Measurements from ENCODE around the gene ARNT2.
"Not testable (repeated sequence)": the region's sequence is repeated elsewhere in the genome, so short reads cannot be mapped to it uniquely, and the experiment has no call there.

Gene ARNT2

GRCh38 chr15:80620931-80621330 is 216.7 kb downstream of the ARNT2 start:
- DNase-seq (ENCODE audit: low read depth), result no peak

DNA sequence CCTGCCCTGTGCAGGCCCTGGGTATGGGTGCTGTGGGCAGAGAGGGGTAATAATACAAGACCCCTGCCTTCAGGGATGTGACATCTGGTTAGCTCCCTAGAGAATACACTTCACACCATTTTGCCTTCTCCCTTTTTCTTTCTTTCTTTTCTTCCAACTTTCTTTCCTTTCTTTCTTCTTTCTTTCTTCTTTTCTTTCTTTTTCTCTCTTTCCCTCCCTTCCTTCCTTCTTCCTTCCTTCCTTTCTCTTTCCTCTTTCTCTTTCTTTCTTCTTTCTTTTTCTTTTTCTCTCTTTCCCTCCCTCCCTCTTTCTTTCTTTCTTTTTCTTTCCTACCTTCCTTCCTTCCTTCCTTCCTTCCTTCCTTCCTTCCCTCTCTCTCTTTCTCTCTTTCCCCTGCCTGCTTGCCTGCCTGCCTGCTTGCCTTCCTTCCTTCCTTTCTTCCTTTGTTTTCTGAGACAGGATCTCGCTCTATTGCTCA is 222.5 kb downstream of the ARNT2 start:
- no peak for DNase-seq (ENCODE audit: low read depth)

- no peak for DNase-seq (ENCODE audit: low read depth)
Measured at GRCh38 chr15:80629355-80629754, 225.2 kb downstream of the ARNT2 start.

DNA sequence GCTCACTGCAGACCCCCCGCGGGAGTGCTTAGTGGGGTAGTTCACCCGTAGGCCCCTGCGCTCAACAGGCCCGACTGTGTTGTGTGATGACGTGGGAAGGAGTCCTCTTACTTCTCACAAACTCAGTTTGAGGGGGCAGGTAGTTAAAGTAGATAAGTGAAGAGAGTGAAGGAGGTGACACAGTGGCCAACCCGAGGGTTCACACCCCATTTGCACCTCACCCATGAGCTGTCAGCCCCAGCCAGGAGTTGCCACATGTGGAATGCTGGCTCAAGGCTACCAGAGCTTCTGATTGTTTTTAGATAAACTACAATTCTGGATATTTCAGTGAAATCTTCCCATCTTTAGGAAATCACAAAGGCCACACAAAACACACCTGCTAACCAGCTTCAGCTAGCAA is 226.8 kb downstream of the ARNT2 start:
- no peak for DNase-seq (ENCODE audit: low read depth)

GRCh38 chr15:80633221-80633620 is 229.0 kb downstream of the ARNT2 start:
- no peak for DNase-seq (ENCODE audit: low read depth)

- no peak for DNase-seq (ENCODE audit: low read depth)
Measured at GRCh38 chr15:80635953-80636352, 231.8 kb downstream of the ARNT2 start.

- no peak for DNase-seq (ENCODE audit: low read depth)
Measured at GRCh38 chr15:80636675-80637074, 232.5 kb downstream of the ARNT2 start.

DNA sequence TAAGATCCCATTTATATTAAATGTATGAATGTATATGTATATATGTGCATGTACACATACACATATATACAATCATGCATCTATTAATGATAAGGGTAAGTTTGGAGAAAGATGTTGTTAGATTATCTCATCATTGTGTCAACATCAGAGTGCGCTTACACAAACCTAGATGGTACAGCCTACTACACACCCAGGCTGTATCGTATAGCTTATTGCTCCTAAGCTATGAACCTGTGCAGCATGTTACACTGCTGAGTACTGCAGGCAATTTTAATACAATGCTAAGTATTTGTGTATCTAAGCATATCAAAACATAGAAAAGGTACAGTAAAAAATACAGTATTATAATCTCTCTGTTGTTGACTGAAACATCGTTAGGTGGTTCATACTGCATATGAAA is 233.6 kb downstream of the ARNT2 start:
- no peak for DNase-seq (ENCODE audit: low read depth)

DNA sequence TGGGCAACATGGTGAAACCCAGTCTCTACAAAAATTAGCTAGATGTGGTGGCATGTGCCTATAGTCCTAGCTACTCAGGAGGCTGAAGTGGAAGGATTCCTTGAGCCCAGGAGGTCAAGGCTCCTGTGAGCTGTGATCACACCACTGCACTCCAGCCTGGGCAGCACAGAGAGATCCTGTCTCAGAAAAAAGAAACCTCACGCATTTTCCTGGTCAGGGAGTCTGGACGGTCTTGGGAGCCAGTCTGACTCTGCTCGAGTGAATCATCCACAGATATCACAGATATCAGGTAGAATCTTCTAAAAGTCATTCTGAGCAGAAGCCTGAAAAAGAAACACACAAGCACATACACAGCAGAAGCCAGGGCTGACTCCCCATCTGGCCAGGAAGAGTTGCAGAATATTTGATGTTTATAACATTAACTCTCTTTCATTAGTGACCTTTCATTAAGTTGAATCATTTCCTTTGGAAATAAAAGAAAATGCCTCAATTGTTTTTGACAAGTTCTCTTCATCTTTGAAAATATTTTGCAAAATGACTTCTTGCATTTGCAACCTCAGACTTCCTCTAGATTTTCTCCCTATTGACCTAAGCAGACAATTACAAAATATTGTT is 234.5 kb downstream of the ARNT2 start:
- no peak for DNase-seq (ENCODE audit: low read depth)

DNA sequence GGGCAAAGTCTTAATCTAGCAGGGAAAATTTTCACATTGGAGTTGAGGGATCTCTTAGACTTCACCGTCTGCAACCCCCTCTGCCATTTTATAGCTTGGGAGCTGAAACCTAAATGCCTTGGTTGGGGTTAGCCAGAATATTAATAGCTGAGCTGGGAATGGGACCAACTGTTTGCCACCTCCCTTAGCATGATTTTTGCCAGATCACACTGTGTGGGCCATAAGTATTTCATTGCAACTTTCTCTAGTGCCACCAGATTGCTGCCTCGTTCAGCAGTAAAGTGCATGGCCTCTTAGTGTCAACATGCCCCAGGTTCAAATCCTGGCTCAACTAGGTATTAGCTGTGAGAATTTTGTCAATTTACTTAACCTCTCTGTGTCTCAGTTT is 235.0 kb downstream of the ARNT2 start:
- DNase-seq (ENCODE audit: low read depth), result no peak

DNA sequence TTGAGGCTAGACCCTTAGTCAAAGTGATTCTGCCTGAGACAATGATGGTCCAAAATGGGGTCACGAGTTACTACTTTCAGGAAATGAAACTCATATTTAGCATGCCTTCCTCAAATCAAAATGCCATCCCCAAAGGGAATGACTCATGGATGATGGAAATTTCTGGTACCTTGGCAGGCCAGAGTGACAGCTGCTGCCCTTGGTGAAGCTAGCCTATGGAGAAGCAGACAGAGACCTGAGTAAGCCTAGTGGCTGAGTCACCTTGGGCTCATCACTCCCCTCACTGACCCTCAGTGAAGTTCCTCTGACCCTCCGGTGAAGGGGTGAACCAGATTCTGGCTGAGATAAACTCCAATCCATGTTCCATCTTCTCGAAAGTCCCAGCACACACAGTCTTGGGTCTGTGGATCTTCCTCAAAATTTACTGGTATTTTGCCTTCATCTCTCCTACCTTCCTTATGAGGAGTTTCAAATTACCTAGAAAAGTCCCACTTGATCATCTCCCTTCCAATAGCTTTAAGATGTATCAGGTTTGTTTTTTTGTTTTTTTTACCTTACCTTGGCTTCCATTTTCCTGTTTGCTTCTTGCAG is 236.4 kb downstream of the ARNT2 start:
- no peak for DNase-seq (ENCODE audit: low read depth)

DNA sequence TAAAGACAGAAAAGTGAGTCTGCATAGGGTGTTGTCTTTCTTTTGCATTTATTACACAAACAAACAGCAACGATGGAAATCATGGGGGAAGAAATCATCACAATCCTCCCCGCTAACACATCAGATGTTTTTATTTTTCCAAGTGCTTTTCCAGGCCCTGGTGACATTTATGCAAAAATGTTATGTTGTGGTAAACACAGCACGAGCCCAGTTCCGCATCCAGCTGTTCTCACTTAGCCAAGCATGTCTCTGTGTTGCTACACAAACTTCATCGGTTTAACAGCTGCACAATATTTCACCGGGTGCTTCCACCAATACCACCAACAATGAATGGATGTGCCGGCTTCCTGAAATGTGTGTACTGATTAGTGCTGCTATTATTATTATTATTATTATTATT is 237.2 kb downstream of the ARNT2 start:
- DNase-seq (ENCODE audit: low read depth), result no peak

GRCh38 chr15:80643431-80643951 is 239.3 kb downstream of the ARNT2 start:
- DNase-seq (ENCODE audit: low read depth), result no peak

DNA sequence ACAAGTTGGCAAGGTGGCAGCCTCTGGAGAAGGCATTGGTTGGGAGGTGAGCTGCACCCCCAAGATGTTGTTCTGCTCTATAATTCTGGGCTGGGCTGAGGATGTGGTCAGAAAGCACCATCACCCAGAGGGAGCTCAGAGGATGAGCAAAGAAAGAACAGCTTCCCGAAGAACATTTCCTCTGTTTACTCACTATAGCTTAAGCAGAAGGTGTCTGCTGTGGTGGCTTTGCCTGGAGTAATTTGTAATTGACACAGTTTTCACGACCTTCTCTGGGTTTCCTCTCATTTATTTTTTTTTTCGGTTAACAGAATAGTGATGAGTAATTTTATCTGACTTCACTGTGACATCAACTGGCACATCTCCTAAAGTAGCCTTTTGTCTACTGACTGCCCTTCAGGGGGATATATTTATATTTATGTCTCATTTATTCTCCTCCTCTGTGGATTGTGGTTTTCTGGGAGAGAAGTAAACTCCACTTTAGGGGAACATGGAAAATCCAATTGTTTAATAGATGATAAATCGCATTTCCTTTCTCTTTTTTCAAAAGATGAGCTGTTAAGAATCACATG is 241.4 kb downstream of the ARNT2 start:
- no peak for DNase-seq (ENCODE audit: low read depth)

DNA sequence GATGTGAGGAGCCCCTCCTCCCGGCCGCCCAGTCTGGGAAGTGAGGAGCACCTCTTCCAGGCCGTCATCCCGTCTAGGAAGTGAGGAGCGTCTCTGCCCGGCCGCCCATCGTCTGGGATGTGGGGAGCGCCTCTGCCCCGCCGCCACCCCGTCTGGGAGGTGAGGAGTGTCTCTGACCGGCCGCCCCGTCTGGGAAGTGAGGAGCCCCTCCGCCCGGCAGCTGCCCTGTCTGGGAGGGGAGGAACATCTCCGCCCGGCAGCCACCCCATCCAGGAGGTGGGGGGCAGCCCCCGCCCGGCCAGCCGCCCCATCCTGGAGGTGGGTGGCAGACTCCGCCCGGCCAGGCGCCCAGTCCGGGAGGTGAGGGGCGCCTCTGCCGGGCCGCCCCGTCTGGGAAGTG is 243.2 kb downstream of the ARNT2 start:
- not testable (repeated sequence) for DNase-seq (ENCODE audit: low read depth)

All from stimulated activated CD8-positive, alpha-beta memory T cell treated with anti-CD3 and anti-CD28 coated beads, Interleukin-15, amount 100 ng/mL, for 24 hours (primary cell).